Esophagus muscularis mucosa (tissue), 4 donors: ENCODE results near the gene LHFPL2.

ENCODE experiments used
- EP300 ChIP-seq: sonication (generic); formaldehyde crosslinking; IDR thresholded peaks from one replicate; pipeline ENCODE4 v1.6.1; 2017; ENCODE audit warnings: antibody characterized with exemption
- POLR2A ChIP-seq: fragments of 450-650 bp; IDR thresholded peaks from one replicate; pipeline ENCODE4 v1.6.1; 2017; ENCODE audit warnings: antibody characterized with exemption, moderate library complexity, mild to moderate bottlenecking, low read depth
- POLR2AphosphoS5 ChIP-seq, 2 donors: sonication (generic); formaldehyde crosslinking; IDR thresholded peaks; one replicate each; pipeline ENCODE4 v1.6.1; 2017; ENCODE audit warnings: antibody characterized with exemption in 2 of 2
- TF ChIP-seq, protein P1 (sequence below), 3 experiments: fragments of 200-600 bp in 2 of 3; fragments of 450-650 bp in 1 of 3; sonication (generic) in 2 of 3; IDR thresholded peaks; one replicate each; pipeline ENCODE4 v1.5.1; 2017 to 2019; ENCODE audit warnings: antibody characterized with exemption in 3 of 3, mild to moderate bottlenecking in 2 of 3, moderate library complexity in 1 of 3

GRCh38 chr5:78492650-78493049 lies 155.9 kb downstream of the LHFPL2 start:
- TF ChIP-seq, protein P1, sequence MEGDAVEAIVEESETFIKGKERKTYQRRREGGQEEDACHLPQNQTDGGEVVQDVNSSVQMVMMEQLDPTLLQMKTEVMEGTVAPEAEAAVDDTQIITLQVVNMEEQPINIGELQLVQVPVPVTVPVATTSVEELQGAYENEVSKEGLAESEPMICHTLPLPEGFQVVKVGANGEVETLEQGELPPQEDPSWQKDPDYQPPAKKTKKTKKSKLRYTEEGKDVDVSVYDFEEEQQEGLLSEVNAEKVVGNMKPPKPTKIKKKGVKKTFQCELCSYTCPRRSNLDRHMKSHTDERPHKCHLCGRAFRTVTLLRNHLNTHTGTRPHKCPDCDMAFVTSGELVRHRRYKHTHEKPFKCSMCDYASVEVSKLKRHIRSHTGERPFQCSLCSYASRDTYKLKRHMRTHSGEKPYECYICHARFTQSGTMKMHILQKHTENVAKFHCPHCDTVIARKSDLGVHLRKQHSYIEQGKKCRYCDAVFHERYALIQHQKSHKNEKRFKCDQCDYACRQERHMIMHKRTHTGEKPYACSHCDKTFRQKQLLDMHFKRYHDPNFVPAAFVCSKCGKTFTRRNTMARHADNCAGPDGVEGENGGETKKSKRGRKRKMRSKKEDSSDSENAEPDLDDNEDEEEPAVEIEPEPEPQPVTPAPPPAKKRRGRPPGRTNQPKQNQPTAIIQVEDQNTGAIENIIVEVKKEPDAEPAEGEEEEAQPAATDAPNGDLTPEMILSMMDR (IDR thresholded peaks at IDR 0.05): no peak
- TF ChIP-seq EP300 (no peak), POLR2AphosphoS5 (IDR thresholded peaks at IDR 0.05) (no peak), POLR2A (no peak)
